ENCODE data around the gene TRIP13. TPM values are rescaled to one million over a fixed set of nuclear protein-coding genes. Genes with fewer than 3 reads are reported as not detected.
"Not testable (repeated sequence)": the region's sequence is repeated elsewhere in the genome, so short reads cannot be mapped to it uniquely, and the experiment has no call there.

TRIP13 gene
- polyA plus RNA-seq, 4 donors = 1.6 to 12.1 (median 7.1) TPM

DNA sequence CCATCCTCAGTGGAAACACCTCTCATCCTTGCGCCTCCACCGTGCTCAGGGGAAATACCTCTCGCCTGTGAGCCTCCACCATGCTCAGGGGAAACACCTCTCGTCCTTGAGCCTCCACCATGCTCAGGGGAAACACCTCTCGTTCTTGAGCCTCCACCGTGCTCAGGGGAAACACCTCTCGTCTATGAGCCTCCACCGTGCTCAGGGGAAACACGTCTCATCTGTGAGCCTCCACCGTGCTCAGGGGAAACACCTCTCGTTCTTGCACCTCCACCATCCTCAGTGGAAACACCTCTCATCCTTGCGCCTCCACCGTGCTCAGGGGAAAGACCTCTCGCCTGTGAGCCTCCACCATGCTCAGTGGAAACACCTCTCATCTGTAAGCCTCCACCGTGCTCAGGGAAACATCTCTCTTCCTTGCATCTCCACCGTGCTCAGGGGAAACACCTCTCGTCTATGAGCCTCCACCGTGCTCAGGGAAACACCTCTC, 46.0 kb upstream of the TRIP13 start:
- DNase-seq; H3K27me3 ChIP-seq (ENCODE audit: control insufficient read depth in 3 of 3, insufficient read depth in 3 of 3, low read length in 3 of 3); H3K27ac ChIP-seq (ENCODE audit: low read depth in 1 of 3, low read length in 2 of 3); H3K9me3 ChIP-seq (ENCODE audit: control insufficient read depth in 2 of 2, insufficient read depth in 1 of 2, low read depth in 1 of 2, low read length in 1 of 2); FAIRE-seq; H3K4me3 ChIP-seq (ENCODE audit: low read depth in 1 of 3, low read length in 3 of 3): not testable (repeated sequence)
- WGBS, 3 donors = 74 to 78% (median 75%) methylated on average over 18 of the region's 18 CpGs
- Histone ChIP-seq H3K36me3 (ENCODE audit: control insufficient read depth in 3 of 3, insufficient read depth in 2 of 3, low read depth in 1 of 3, low read length in 3 of 3) (peaks cover 0 to 12% (median 0%) of the 10 kb centered on the region in 3 donors), H3K4me1 (ENCODE audit: control insufficient read depth in 3 of 3, insufficient read depth in 2 of 3, low read depth in 1 of 3, low read length in 2 of 3) (peaks cover 0 to 24% (median 0%) of the 10 kb centered on the region in 3 donors)

DNA sequence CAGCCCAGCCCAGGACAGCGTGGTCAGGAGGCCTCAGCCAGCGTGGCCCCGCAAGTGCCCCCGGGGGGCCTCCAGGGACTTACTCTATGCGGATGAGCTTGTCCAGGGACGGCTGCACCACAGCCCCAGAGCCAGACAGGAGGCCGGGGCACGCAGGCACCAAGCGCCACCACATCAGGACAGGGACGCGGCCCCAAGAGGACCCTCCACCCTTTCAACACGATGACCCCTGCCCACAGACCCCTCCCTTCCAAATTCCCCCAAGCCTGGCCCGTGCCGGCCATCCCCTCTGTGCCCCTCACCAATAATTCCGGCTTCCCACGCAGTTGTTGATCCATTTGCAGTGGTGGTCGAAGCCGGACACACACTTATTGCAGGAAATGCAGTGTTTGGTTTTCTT, 45.5 kb upstream of the TRIP13 start:
- H3K36me3 ChIP-seq (ENCODE audit: control insufficient read depth in 3 of 3, insufficient read depth in 2 of 3, low read depth in 1 of 3, low read length in 3 of 3); FAIRE-seq; H3K27me3 ChIP-seq (ENCODE audit: control insufficient read depth in 3 of 3, insufficient read depth in 3 of 3, low read length in 3 of 3); H3K4me3 ChIP-seq (ENCODE audit: low read depth in 1 of 3, low read length in 3 of 3); DNase-seq; H3K27ac ChIP-seq (ENCODE audit: low read depth in 1 of 3, low read length in 2 of 3); H3K9me3 ChIP-seq (ENCODE audit: control insufficient read depth in 2 of 2, insufficient read depth in 1 of 2, low read depth in 1 of 2, low read length in 1 of 2): not testable (repeated sequence)
- peaks cover 0 to 24% (median 0%) of the 10 kb centered on the region in 3 donors for H3K4me1 ChIP-seq (ENCODE audit: control insufficient read depth in 3 of 3, insufficient read depth in 2 of 3, low read depth in 1 of 3, low read length in 2 of 3)
- WGBS, 3 donors = 80 to 93% (median 87%) methylated on average over 1 to 10 of the region's 18 CpGs

DNA sequence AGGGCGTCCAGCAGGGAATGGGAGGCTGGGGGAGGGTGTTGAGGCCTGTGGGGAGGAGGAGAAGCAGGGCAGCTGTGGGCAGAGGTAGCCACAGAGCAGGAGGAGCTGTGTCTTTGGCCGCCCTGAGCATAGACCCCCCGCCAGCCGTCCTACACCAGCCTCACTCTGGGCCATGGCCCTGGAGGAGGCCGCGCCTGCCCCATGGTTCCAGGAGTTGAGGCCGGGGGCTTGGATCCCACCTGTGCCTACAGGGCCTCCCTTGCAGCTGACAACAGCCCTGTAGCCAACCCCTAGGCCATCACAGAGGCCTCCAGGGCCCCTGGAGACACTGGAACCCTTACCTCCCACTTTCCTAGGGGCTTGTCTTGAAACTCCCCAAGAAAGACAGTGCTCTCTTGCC, 44.9 kb upstream of the TRIP13 start:
- WGBS, 3 donors = 95 to 96% (median 96%) methylated on average over 4 to 6 of the region's 7 CpGs
- not testable (repeated sequence) for H3K27me3 ChIP-seq (ENCODE audit: control insufficient read depth in 3 of 3, insufficient read depth in 3 of 3, low read length in 3 of 3); H3K4me3 ChIP-seq (ENCODE audit: low read depth in 1 of 3, low read length in 3 of 3); FAIRE-seq; DNase-seq; H3K36me3 ChIP-seq (ENCODE audit: control insufficient read depth in 3 of 3, insufficient read depth in 2 of 3, low read depth in 1 of 3, low read length in 3 of 3); H3K27ac ChIP-seq (ENCODE audit: low read depth in 1 of 3, low read length in 2 of 3); H3K9me3 ChIP-seq (ENCODE audit: control insufficient read depth in 2 of 2, insufficient read depth in 1 of 2, low read depth in 1 of 2, low read length in 1 of 2)
- peaks cover 0 to 24% (median 0%) of the 10 kb centered on the region in 3 donors for H3K4me1 ChIP-seq (ENCODE audit: control insufficient read depth in 3 of 3, insufficient read depth in 2 of 3, low read depth in 1 of 3, low read length in 2 of 3)

DNA sequence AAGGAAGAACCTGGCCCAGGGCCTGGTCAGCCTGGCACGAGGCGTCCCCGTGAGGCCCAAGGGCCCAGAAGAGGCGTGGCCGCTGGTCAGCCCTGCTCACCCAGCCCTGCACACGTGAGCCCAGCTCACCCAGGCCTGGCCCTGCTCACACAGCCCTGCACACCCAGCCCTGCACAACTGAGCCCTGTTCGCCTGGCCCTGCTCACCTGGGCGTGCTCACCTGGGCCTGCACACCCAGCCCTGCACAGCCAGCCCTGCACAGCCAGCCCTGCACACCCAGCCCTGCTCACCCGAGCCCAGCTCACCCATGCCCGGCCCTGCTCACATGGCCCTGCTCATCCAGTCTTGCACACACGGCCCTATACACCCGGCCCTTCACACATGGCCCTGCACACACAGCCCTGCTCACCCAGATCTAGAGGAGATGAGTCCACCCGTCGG, 44.0 kb upstream of the TRIP13 start:
- WGBS, 3 donors = 87 to 89% (median 88%) methylated on average over 14 of the region's 14 CpGs
- Histone ChIP-seq H3K27ac (ENCODE audit: low read depth in 1 of 3, low read length in 2 of 3) (no peak overlapping the region), H3K9me3 (ENCODE audit: control insufficient read depth in 2 of 2, insufficient read depth in 1 of 2, low read depth in 1 of 2, low read length in 1 of 2) (no peaks in the 10 kb centered on the region), H3K4me1 (ENCODE audit: control insufficient read depth in 3 of 3, insufficient read depth in 2 of 3, low read depth in 1 of 3, low read length in 2 of 3) (peaks cover 0 to 24% (median 0%) of the 10 kb centered on the region in 3 donors), H3K27me3 (ENCODE audit: control insufficient read depth in 3 of 3, insufficient read depth in 3 of 3, low read length in 3 of 3) (no peaks in the 10 kb centered on the region), H3K4me3 (ENCODE audit: low read depth in 1 of 3, low read length in 3 of 3) (no peak overlapping the region), H3K36me3 (ENCODE audit: control insufficient read depth in 3 of 3, insufficient read depth in 2 of 3, low read depth in 1 of 3, low read length in 3 of 3) (no peaks in the 10 kb centered on the region)
- DNase-seq = no peak
- no peak for FAIRE-seq

DNA sequence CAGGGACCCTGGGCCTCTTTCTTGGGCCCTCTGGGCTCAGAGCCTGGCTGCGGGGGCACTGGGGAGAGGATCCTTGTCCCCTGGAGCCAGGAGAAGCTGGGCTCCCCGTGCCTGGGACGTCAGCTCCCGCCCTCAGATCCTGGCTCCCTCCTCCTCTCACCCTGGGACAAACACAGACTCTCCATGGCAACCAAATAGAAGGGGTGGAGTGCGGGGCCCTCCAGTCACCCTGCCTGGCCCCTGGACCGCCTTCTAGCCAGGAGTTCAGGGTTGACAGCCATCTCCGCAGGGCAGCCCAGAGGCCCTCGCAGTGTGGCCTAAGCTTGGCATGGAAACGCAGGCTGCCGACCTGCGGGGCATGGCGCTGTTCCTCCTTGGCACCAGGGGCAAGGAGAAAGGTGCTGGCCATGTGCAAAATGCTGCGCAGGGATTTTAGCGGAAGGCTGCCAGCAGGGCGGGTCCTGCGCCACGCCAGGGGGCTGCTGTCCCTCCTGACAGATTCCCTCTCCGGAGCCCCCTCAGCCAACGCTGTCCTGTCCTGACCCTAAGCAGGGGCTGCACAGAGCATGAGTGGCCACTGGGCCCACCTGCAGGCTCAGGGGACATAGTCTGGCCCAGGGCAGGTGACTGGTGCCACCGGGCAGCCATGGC, 42.9 kb upstream of the TRIP13 start:
- DNase-seq = peak; percentile 49 to 92
- FAIRE-seq = no peak
- no peak overlapping the region for H3K27ac ChIP-seq (ENCODE audit: low read depth in 1 of 3, low read length in 2 of 3)
- no peaks in the 10 kb centered on the region for H3K36me3 ChIP-seq (ENCODE audit: control insufficient read depth in 3 of 3, insufficient read depth in 2 of 3, low read depth in 1 of 3, low read length in 3 of 3)
- peaks cover 0 to 24% (median 0%) of the 10 kb centered on the region in 3 donors for H3K4me1 ChIP-seq (ENCODE audit: control insufficient read depth in 3 of 3, insufficient read depth in 2 of 3, low read depth in 1 of 3, low read length in 2 of 3)
- 37 to 61% (median 47%) methylated on average over 17 to 20 of the region's 20 CpGs for WGBS, 3 donors
- H3K4me3 ChIP-seq (ENCODE audit: low read depth in 1 of 3, low read length in 3 of 3) = peak overlapping the region in 1 of 3 donors; percentile 4
- H3K27me3 ChIP-seq (ENCODE audit: control insufficient read depth in 3 of 3, insufficient read depth in 3 of 3, low read length in 3 of 3) = no peaks in the 10 kb centered on the region
- H3K9me3 ChIP-seq (ENCODE audit: control insufficient read depth in 2 of 2, insufficient read depth in 1 of 2, low read depth in 1 of 2, low read length in 1 of 2) = no peaks in the 10 kb centered on the region

DNA sequence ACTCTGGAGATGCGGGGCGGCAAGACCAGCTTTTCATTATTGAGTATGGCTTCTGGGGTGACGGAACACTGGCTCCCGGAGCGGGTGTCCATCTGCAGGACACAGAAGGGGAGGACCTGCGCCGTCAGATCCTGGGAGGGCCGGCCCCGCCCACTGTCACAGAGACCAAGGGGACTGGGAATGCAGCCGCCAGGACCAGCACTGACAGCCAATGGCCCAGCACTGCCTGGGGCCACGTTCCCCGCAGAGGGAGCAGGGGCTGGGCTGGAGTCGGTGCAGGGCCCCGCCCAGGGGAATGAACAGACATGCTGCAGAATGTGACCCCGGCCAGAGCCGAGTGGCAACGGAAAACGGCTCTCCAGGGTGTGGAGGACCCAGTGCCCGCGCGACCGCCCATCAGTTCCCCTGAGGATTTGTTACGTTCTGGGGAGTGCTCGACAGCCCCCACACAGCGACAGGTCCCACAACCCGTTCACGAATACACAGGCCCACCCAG, 42.1 kb upstream of the TRIP13 start, which contains the start of gene ZDHHC11:
ZDHHC11 (minus strand) TSS at position 476 of the 496 bp plus-strand sequence; CDS start at position 92, 384 bp downstream.
- 45 to 59% (median 48%) methylated on average over 27 of the region's 27 CpGs for WGBS, 3 donors
- no peak within 1 kb of the TSS for H3K4me3 ChIP-seq (ENCODE audit: low read depth in 1 of 3, low read length in 3 of 3)
- no peaks in the 10 kb centered on the region for H3K36me3 ChIP-seq (ENCODE audit: control insufficient read depth in 3 of 3, insufficient read depth in 2 of 3, low read depth in 1 of 3, low read length in 3 of 3)
- no peak for FAIRE-seq
- no peak within 1 kb of the TSS for H3K27ac ChIP-seq (ENCODE audit: low read depth in 1 of 3, low read length in 2 of 3)
- no peaks in the 10 kb centered on the region for H3K27me3 ChIP-seq (ENCODE audit: control insufficient read depth in 3 of 3, insufficient read depth in 3 of 3, low read length in 3 of 3)
- peak; percentile 24 to 72 for DNase-seq
- H3K4me1 ChIP-seq (ENCODE audit: control insufficient read depth in 3 of 3, insufficient read depth in 2 of 3, low read depth in 1 of 3, low read length in 2 of 3) = peaks cover 0 to 24% (median 0%) of the 10 kb centered on the region in 3 donors
- no peaks in the 10 kb centered on the region for H3K9me3 ChIP-seq (ENCODE audit: control insufficient read depth in 2 of 2, insufficient read depth in 1 of 2, low read depth in 1 of 2, low read length in 1 of 2)

DNA sequence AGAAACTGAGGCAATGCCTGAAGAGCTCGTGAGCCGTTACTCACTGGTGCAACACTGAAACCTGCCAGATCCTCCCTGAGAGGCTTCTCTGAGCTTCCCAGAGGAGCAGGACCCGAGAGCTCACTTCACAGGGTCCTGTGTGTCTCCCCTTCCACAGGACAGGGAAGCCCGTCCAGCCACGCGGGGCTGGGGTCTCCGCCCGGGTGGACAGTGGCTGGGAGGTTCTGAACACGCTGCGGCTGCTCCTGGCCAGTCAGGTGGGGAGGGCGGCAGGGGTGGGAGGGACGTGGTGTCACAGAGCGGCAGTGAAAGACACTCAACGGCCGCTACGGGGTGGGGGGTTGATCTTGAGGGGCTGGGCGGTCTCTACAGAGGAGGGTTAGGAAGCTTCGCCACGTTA, 41.6 kb upstream of the TRIP13 start:
- 48 to 53% (median 48%) methylated on average over 19 of the region's 19 CpGs for WGBS, 3 donors
- DNase-seq (no peak), FAIRE-seq (no peak)
- Histone ChIP-seq H3K4me3 (ENCODE audit: low read depth in 1 of 3, low read length in 3 of 3) (no peak overlapping the region), H3K9me3 (ENCODE audit: control insufficient read depth in 2 of 2, insufficient read depth in 1 of 2, low read depth in 1 of 2, low read length in 1 of 2) (no peaks in the 10 kb centered on the region), H3K4me1 (ENCODE audit: control insufficient read depth in 3 of 3, insufficient read depth in 2 of 3, low read depth in 1 of 3, low read length in 2 of 3) (peaks cover 0 to 24% (median 0%) of the 10 kb centered on the region in 3 donors), H3K27me3 (ENCODE audit: control insufficient read depth in 3 of 3, insufficient read depth in 3 of 3, low read length in 3 of 3) (no peaks in the 10 kb centered on the region), H3K27ac (ENCODE audit: low read depth in 1 of 3, low read length in 2 of 3) (no peak overlapping the region), H3K36me3 (ENCODE audit: control insufficient read depth in 3 of 3, insufficient read depth in 2 of 3, low read depth in 1 of 3, low read length in 3 of 3) (no peaks in the 10 kb centered on the region)

DNA sequence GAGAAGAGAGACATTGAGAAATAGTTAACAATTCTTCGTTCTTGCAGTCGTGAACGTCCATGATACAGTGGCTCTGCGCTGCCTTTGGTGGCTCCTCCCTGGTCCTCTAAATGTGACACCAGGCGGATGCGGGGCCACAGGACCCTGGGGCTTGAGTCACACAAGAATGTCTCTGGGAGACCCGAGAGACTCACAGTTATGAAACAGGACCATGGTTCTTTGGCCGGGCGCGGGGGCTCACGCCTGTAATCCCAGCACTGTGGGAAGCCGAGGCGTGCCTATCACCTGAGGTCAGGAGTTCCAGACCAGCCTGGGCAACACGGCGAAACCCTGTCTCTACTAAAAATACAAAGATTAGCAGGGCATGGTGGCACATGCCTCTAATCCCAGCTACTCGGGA, 41.1 kb upstream of the TRIP13 start:
- H3K4me3 ChIP-seq (ENCODE audit: low read depth in 1 of 3, low read length in 3 of 3) = no peak overlapping the region
- no peak for FAIRE-seq
- 66 to 83% (median 70%) methylated on average over 16 of the region's 16 CpGs for whole genome bisulfite sequencing, 3 donors
- no peak overlapping the region for H3K27ac ChIP-seq (ENCODE audit: low read depth in 1 of 3, low read length in 2 of 3)
- peaks cover 0 to 24% (median 0%) of the 10 kb centered on the region in 3 donors for H3K4me1 ChIP-seq (ENCODE audit: control insufficient read depth in 3 of 3, insufficient read depth in 2 of 3, low read depth in 1 of 3, low read length in 2 of 3)
- no peaks in the 10 kb centered on the region for H3K27me3 ChIP-seq (ENCODE audit: control insufficient read depth in 3 of 3, insufficient read depth in 3 of 3, low read length in 3 of 3)
- H3K9me3 ChIP-seq (ENCODE audit: control insufficient read depth in 2 of 2, insufficient read depth in 1 of 2, low read depth in 1 of 2, low read length in 1 of 2) = no peaks in the 10 kb centered on the region
- no peaks in the 10 kb centered on the region for H3K36me3 ChIP-seq (ENCODE audit: control insufficient read depth in 3 of 3, insufficient read depth in 2 of 3, low read depth in 1 of 3, low read length in 3 of 3)
- no peak for DNase-seq

Measured in small intestine (tissue), 7 donors.